Measurements from ENCODE around the gene CACNA1B.

CACNA1B gene

GRCh38 chr9:137970686-137971476 lies 93.3 kb downstream of the CACNA1B start:
- TF ChIP-seq CTCF (IDR thresholded peaks at IDR 0.05) = no peak
- no peak overlapping the region for H3K27ac ChIP-seq

GRCh38 chr9:137971477-137972138 lies 94.0 kb downstream of the CACNA1B start:
- no peak overlapping the region for H3K27ac ChIP-seq
- TF ChIP-seq CTCF (IDR thresholded peaks at IDR 0.05) (no peak), ZFX (IDR thresholded peaks at IDR 0.05; ENCODE audit: borderline replicate concordance) (no peak)

- TF ChIP-seq CTCF (IDR thresholded peaks at IDR 0.05) (no peak), ZFX (IDR thresholded peaks at IDR 0.05; ENCODE audit: borderline replicate concordance) (no peak)
- no peak overlapping the region for H3K27ac ChIP-seq
These were observed 94.9 kb downstream of the CACNA1B start for GRCh38 chr9:137972355-137972987.

- TF ChIP-seq CTCF (IDR thresholded peaks at IDR 0.05) (no peak), ZFX (IDR thresholded peaks at IDR 0.05; ENCODE audit: borderline replicate concordance) (no peak)
- no peak overlapping the region for H3K27ac ChIP-seq
These were observed 95.4 kb downstream of the CACNA1B start for GRCh38 chr9:137972988-137973470.

GRCh38 chr9:137973829-137974416 lies 96.3 kb downstream of the CACNA1B start:
- no peak overlapping the region for H3K27ac ChIP-seq
- no peak for TF ChIP-seq ZFX (IDR thresholded peaks at IDR 0.05; ENCODE audit: borderline replicate concordance)
- TF ChIP-seq CTCF (IDR thresholded peaks at IDR 0.05) = no peak

GRCh38 chr9:137974746-137975526 lies 97.4 kb downstream of the CACNA1B start:
- no peak overlapping the region for H3K27ac ChIP-seq
- TF ChIP-seq ZFX (IDR thresholded peaks at IDR 0.05; ENCODE audit: borderline replicate concordance) (no peak), CTCF (IDR thresholded peaks at IDR 0.05) (no peak)
